ENCODE measurements around the gene HDAC9.

- TF ChIP-seq CTCF (IDR thresholded peaks at IDR 0.05) (no peak), POLR2A (IDR thresholded peaks at IDR 0.05) (no peak)
Measured at GRCh38 chr7:18559756-18560155, 64.2 kb downstream of the HDAC9 start.
